Measurements from ENCODE around the gene FLYWCH2.

The FLYWCH2 gene

GRCh38 chr16:2874032-2874911 lies 8.7 kb upstream of the FLYWCH2 start:
- Mint-ChIP-seq H3K27ac (no peak overlapping the region), H3K27me3 (ENCODE audit: low read depth) (peaks cover 17% of the 10 kb centered on the region), H3K9me3 (no peaks in the 10 kb centered on the region), H3K4me3 (peak overlapping the region in 2 of 3 experiments; percentile 35 to 64), H3K4me1 (peaks cover 6% of the 10 kb centered on the region), H3K36me3 (ENCODE audit: low read depth) (no peaks in the 10 kb centered on the region)
- no peak for TF ChIP-seq CTCF (IDR thresholded peaks at IDR 0.05; ENCODE audit: unreplicated experiment in 3 of 3)

- H3K9me3 Mint-ChIP-seq: no peaks in the 10 kb centered on the region
- no peak overlapping the region for H3K4me3 Mint-ChIP-seq
- no peak overlapping the region for H3K27ac Mint-ChIP-seq
- no peaks in the 10 kb centered on the region for H3K36me3 Mint-ChIP-seq (ENCODE audit: low read depth)
- peak; percentile 93 to 96 (median 94) for TF ChIP-seq CTCF (IDR thresholded peaks at IDR 0.05; ENCODE audit: unreplicated experiment in 3 of 3)
- peaks cover 15% of the 10 kb centered on the region for H3K27me3 Mint-ChIP-seq (ENCODE audit: low read depth)
- H3K4me1 Mint-ChIP-seq: peaks cover 6% of the 10 kb centered on the region
Observed at GRCh38 chr16:2874912-2875362, 8.1 kb upstream of the FLYWCH2 start.

GRCh38 chr16:2879854-2880508 lies 3.0 kb upstream of the FLYWCH2 start:
- H3K4me1 Mint-ChIP-seq: peaks cover 7% of the 10 kb centered on the region
- H3K36me3 Mint-ChIP-seq (ENCODE audit: low read depth): no peaks in the 10 kb centered on the region
- H3K9me3 Mint-ChIP-seq: no peaks in the 10 kb centered on the region
- H3K27ac Mint-ChIP-seq: no peak overlapping the region
- H3K27me3 Mint-ChIP-seq (ENCODE audit: low read depth): peaks cover 12% of the 10 kb centered on the region
- peak overlapping the region; percentile 35 to 59 (median 46) for H3K4me3 Mint-ChIP-seq
- TF ChIP-seq CTCF (IDR thresholded peaks at IDR 0.05; ENCODE audit: unreplicated experiment in 3 of 3): no peak

GRCh38 chr16:2881783-2882649 lies 999 bp upstream of the FLYWCH2 start:
- Mint-ChIP-seq H3K27me3 (ENCODE audit: low read depth) (peaks cover 12% of the 10 kb centered on the region), H3K36me3 (ENCODE audit: low read depth) (no peaks in the 10 kb centered on the region), H3K27ac (peak overlapping the region; percentile 75 to 97 (median 97)), H3K9me3 (no peaks in the 10 kb centered on the region), H3K4me3 (peak overlapping the region; percentile 91 to 95 (median 95)), H3K4me1 (peaks cover 7% of the 10 kb centered on the region)
- TF ChIP-seq CTCF (IDR thresholded peaks at IDR 0.05; ENCODE audit: unreplicated experiment in 3 of 3): no peak

GRCh38 chr16:2883458-2883908 lies 468 bp downstream of the FLYWCH2 start:
- peaks cover 7% of the 10 kb centered on the region for H3K4me1 Mint-ChIP-seq
- H3K36me3 Mint-ChIP-seq (ENCODE audit: low read depth): peaks cover 5% of the 10 kb centered on the region
- H3K9me3 Mint-ChIP-seq: no peaks in the 10 kb centered on the region
- H3K27ac Mint-ChIP-seq: peak overlapping the region; percentile 75 to 91 (median 80)
- H3K27me3 Mint-ChIP-seq (ENCODE audit: low read depth): peaks cover 12% of the 10 kb centered on the region
- peak overlapping the region; percentile 90 to 95 (median 91) for H3K4me3 Mint-ChIP-seq
- no peak for TF ChIP-seq CTCF (IDR thresholded peaks at IDR 0.05; ENCODE audit: unreplicated experiment in 3 of 3)

Measured in nephron (organoid).